ENCODE results near the gene WDR54.

GRCh38 chr2:74436111-74436805 lies 14.7 kb downstream of the WDR54 start:
- TF ChIP-seq HSF1 (IDR thresholded peaks at IDR 0.05; ENCODE audit: low read depth, low read length) (no peak), HDGF (IDR thresholded peaks at IDR 0.05) (no peak), SIN3A (IDR thresholded peaks at IDR 0.05; ENCODE audit: low read depth, low read length) (no peak), IKZF2 (IDR thresholded peaks at IDR 0.05) (no peak), CREM (IDR thresholded peaks at IDR 0.05; ENCODE audit: low read depth) (no peak), CBFB (IDR thresholded peaks at IDR 0.05; ENCODE audit: low read depth) (no peak), SP1 (IDR thresholded peaks at IDR 0.05; ENCODE audit: low read depth, low read length) (no peak), ATF7 (IDR thresholded peaks at IDR 0.05; ENCODE audit: low read depth) (no peak)
- TF ChIP-seq, protein P1, sequence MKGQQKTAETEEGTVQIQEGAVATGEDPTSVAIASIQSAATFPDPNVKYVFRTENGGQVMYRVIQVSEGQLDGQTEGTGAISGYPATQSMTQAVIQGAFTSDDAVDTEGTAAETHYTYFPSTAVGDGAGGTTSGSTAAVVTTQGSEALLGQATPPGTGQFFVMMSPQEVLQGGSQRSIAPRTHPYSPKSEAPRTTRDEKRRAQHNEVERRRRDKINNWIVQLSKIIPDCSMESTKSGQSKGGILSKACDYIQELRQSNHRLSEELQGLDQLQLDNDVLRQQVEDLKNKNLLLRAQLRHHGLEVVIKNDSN (IDR thresholded peaks at IDR 0.05; ENCODE audit: borderline replicate concordance, extremely low read length, insufficient read depth, low read depth, low read length): no peak
- TF ChIP-seq, protein P2, sequence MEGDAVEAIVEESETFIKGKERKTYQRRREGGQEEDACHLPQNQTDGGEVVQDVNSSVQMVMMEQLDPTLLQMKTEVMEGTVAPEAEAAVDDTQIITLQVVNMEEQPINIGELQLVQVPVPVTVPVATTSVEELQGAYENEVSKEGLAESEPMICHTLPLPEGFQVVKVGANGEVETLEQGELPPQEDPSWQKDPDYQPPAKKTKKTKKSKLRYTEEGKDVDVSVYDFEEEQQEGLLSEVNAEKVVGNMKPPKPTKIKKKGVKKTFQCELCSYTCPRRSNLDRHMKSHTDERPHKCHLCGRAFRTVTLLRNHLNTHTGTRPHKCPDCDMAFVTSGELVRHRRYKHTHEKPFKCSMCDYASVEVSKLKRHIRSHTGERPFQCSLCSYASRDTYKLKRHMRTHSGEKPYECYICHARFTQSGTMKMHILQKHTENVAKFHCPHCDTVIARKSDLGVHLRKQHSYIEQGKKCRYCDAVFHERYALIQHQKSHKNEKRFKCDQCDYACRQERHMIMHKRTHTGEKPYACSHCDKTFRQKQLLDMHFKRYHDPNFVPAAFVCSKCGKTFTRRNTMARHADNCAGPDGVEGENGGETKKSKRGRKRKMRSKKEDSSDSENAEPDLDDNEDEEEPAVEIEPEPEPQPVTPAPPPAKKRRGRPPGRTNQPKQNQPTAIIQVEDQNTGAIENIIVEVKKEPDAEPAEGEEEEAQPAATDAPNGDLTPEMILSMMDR (IDR thresholded peaks at IDR 0.05 in 2 of 3, conservative IDR thresholded peaks at IDR 0.05 in 1 of 3; ENCODE audit: control insufficient read depth in 2 of 3, extremely low read depth in 1 of 3, insufficient read depth in 1 of 3, low read depth in 3 of 3, low read length in 3 of 3): no peak

All from GM12878 (cell line).